ENCODE measurements around the gene FOS. TPM values are rescaled to one million over a fixed set of nuclear protein-coding genes. Genes with fewer than 3 reads are reported as not detected.

The FOS gene
- total and polyA plus RNA-seq, 2 of the 8 experiments (the other 6 are each of a cell fraction or from before 2014, with no cell fraction given), result 50.2 to 51.8 TPM

DNA sequence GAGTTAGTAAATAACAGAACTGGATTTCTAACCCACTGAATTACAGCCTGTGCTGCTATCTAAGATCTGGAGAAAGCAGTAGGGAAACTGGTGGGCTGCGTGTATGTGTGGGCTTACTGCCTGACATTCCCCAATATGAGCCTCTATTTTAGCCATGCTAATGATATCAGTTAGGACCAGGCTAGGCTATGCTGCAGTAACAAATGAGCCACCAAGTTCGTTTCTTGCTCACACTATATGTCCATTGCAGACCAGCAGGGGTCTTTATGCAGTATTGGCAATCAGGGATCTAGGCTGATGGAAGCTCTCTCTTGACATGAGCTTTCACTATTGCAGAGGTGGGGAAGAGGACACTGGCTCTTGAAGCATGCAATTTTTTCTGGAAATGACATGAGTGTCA is 40.4 kb downstream of the FOS start (continued):
- no peak for TF ChIP-seq NANOG (IDR thresholded peaks at IDR 0.05; ENCODE audit: insufficient read depth, low read depth, low read length, poor library complexity, severe bottlenecking)
